NCI-H1417 treated with DMSO at 0.1 percent for 48 hours (cell line): ENCODE measurements around the gene FHOD3.

Experiments used
- DNase-seq: peaks from one replicate; lab custom pipeline; 2025; lab: John Stamatoyannopoulos, UW

Gene FHOD3

GRCh38 chr18:36630917-36631316, 333.4 kb downstream of the FHOD3 start:
- no peak for DNase-seq

GRCh38 chr18:36633961-36634412, 336.5 kb downstream of the FHOD3 start:
- peak; percentile 43 for DNase-seq

DNA sequence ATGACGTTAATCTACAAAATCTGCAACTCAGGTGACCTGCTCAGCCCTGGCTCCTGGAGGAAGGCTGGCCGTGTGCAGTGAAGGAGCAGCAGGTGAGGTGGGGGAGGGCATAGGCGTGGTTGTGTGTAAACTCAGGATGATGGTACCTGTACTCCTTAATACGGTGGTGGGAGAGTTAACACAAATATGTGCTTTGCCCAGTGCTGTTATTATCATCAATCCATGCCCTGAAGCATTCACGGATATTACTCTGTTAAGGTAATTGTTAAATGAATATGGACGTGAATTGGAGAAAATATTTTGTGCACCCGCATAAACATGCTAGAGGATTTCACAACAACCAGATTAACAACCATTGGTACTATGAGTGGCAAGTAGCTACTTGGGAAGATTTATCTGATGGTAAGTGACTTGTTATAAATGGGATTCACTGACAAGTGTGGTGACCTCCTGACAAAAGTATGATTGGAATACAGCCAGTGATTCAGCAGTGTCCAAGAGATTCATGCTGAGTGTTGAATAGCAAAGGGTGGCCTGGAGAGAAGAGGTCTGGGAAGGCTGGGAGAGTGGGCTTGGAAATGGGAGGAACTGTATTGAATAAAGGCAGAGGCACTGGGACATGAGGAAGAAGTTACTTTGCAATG, 337.2 kb downstream of the FHOD3 start:
- peak; percentile 16 for DNase-seq

GRCh38 chr18:36635414-36636096, 338.0 kb downstream of the FHOD3 start:
- DNase-seq: no peak

DNA sequence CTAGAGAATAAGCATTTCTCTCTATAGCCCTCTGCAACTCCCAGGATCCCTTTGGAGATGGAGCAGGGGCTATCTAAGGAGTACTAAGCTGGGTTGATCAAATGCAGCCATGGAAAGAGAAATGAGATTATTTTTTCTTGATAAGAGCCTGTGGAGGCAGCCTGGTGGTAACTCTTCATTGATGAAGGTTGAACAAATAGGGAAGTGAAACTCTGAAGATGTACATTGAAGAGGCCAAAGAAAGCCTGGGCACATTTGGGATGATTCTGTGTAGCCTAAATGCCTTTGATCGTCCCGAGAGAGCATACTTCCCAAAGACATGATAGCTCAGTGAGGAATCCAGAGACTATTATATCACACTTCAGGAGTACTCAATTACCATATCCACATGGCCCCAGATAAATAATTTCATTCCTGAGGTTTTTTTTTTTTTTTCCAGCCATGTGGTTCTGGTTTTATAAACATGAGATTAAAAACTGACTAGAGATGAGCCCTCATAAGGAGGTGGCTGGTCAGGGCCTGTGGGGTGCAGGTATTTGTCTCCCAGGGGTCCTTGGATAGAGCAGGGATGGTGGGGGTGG, 338.8 kb downstream of the FHOD3 start:
- no peak for DNase-seq

GRCh38 chr18:36638224-36638623, 340.7 kb downstream of the FHOD3 start:
- DNase-seq: no peak

DNA sequence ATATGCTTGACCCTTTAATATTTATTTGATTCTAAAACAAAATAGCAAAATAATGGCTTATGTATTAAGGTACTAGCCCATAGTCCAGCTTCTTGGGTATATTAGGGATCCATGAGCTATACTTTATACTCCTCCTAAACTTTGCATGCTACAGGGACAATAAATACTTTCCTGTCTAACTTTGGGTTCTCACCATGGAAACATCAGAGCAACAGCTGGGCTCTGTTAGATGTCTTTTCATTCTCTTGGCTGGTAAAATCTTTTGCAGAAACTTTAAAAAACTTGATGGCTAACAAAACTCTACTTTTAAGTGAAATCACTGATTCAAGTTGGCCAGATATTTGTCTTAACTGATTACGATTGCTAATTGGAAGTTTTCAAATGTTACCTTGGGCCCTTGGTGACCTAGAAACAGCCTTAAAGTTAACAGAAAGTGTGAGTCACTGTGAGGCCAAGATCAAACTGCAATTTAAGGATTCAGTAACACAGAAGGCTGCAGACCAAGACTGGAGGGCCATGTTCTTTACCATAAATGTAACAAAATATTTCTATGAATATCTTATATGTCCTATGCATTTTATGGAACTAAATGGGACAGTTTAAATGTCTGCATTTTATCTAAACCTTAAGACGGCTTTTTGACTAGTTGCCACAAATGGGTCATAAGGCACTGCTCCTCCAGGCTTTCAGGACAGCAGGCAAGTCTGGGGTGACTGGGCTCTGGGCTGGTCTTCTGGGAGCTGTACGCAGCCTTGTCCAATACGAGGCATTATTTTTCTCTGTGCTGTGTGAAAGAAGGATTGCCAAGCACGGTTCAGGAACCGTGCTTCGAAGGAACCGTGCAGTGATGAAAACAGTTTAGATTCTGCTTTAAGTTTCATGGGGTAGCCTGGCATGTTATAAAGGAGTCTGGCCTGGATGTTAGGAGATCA, 342.8 kb downstream of the FHOD3 start:
- DNase-seq: no peak

- no peak for DNase-seq
Observed at GRCh38 chr18:36643061-36643460, 345.5 kb downstream of the FHOD3 start.

DNA sequence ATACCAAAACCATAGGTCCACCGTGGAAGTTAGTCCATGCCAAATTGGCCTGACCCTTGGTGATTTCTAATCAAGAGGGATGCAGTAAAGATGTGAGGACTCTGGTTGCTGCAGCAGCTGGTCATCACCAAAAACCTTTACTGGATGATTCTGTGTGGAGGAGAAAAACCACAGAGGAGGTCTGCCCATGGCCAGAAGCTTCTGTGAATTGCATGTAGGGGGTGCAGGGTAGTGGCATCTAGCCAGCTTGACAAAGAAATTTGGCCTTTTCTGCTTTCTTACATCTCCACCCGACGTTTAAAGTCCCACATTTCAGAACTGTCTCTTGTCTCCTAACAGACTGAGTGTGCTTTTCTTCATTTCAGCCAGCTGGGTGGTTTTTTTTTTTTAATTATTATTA, 351.3 kb downstream of the FHOD3 start:
- no peak for DNase-seq

DNA sequence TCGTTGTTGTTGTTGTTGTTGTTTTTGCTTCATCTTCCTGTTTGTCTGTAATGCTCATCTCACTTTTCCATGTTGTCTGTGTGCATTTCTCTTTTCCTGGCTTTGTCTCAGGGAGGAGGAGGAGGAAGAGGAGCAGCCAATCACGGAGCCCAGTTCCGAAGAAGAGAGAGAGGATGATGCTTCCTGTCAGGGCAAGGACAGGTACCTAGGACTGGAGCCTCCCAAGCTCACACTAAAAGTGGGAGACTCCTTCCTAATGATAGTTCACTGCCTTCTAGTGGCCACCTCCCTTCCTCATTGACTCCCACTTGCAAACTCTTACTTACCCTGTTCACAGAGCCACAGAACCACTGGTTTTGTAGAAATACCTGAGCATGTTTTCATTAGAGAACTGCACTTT, 351.7 kb downstream of the FHOD3 start:
- DNase-seq: no peak

- no peak for DNase-seq
Observed at GRCh38 chr18:36650266-36650665, 352.8 kb downstream of the FHOD3 start.

- DNase-seq: no peak
Observed at GRCh38 chr18:36650906-36651305, 353.4 kb downstream of the FHOD3 start.

GRCh38 chr18:36652503-36652902, 355.0 kb downstream of the FHOD3 start:
- no peak for DNase-seq

GRCh38 chr18:36653141-36653869, 355.8 kb downstream of the FHOD3 start:
- no peak for DNase-seq

GRCh38 chr18:36653870-36654269, 356.4 kb downstream of the FHOD3 start:
- DNase-seq: no peak

DNA sequence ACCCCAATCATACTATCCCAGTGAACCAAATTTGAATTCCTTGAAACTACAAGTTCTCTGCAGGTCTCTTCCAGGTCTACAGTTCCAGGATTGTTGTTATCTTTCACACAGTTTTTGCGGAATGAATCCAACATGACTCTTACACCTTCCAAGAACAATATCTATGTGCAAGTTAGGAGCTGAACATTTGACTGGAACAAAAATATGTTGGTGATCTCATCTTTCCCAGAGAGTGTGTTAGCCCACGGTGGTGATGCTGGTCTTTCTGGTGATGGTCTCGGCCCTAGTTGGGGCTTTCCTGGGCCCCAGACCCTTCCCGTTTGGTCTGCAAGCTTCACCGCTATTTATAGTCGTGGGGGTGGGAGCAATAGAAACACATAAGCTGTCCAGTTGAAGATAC, 357.6 kb downstream of the FHOD3 start:
- DNase-seq: no peak

DNA sequence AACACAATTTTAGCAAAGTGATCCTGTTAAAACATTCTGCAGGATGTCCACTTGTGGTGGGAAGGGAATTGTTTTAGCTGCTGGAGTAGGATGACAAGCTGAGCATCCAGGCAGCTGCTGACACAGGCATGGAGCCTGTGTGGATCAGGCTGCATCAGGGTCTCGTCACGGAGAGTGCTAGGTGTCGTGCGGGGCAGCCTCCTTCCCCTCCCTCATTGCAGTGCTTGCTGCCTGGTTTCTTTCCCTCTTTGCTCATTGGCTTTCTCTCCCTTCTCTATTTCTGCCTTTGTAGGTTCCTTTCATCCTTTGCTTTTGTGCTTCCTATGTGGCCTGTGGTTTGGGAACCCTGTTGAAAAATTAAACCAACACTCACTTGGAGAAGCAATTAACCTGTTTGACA, 358.4 kb downstream of the FHOD3 start:
- DNase-seq: no peak

- no peak for DNase-seq
Observed at GRCh38 chr18:36658611-36659010, 361.1 kb downstream of the FHOD3 start.

GRCh38 chr18:36660311-36660710, 362.8 kb downstream of the FHOD3 start:
- no peak for DNase-seq

GRCh38 chr18:36661999-36662398, 364.5 kb downstream of the FHOD3 start:
- DNase-seq: no peak

DNA sequence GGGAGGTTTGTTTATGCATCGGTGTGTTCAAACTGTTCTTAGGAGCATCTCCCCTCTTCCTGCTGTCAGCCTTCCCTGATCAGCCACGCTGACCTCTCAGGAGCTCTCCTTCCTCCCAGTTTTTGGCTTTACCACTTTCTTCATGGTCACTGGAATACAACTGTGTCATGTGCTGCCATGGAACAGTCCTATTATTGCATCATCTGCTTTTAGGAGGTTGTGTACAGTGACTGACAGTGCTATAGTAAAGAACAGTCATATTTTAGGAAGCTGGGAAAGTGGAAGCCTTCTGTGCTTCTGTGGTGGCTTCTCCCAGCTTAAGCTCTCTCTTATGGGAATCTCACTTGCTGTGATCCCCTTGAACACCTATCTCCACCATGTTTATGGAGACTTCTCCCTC, 365.8 kb downstream of the FHOD3 start:
- no peak for DNase-seq

GRCh38 chr18:36665952-36666351, 368.4 kb downstream of the FHOD3 start:
- DNase-seq: no peak
